ENCODE measurements around the gene LINGO1.

The LINGO1 gene

DNA sequence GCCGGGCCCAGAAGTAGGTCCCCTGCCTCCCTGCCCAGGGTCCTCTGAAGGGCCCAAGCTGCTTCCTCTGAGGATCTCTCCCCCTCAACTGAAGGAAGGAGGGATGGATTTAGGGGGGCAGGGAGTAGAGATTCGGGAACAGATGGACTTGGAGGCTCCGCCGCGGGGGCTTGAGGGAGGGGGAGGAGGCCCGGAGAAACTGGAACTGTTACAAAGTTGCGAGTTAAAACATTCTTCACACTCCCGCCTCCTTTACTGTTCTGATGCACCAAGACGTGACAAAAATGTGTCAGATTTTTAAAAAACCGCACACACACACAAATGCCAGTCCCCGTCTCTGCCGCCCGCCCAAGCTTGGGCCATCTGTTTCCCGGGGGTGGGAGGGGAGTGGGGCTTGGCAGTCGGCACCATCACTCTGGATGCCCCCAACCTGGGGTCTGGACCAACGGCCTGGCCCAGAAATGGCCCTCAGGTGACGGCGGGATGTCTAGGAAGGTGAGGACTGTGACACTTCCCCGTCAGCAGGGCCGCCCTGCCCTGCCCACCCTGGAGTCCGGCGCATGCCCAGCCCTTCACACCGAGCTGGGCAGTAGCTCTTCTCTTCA is 25.0 kb upstream of the LINGO1 start:
- no peak for DNase-seq (ENCODE audit: low read depth in 3 of 3)

- DNase-seq (ENCODE audit: low read depth in 3 of 3) = no peak
These were observed 23.6 kb upstream of the LINGO1 start for GRCh38 chr15:77656294-77656693.

DNA sequence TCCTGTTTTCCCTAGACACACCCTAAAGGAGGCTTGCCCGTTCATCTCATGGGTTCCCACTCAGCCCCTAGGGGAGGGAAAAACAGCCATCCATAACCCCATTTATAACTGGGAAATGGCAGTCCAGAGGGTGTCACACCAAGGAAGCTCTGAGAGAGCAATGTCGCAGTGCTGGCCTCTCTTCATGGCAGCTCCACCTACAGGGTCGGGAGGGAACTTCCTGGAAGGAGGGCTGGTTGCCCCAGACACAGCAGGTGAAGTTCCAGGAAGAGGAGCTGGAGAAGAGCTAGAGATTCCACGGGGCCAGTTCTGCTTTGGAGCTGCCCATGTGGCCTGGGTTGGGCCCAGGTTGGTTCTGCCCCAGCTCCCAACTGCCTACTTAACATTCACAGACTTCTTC is 22.3 kb upstream of the LINGO1 start:
- no peak for DNase-seq (ENCODE audit: low read depth in 3 of 3)

DNA sequence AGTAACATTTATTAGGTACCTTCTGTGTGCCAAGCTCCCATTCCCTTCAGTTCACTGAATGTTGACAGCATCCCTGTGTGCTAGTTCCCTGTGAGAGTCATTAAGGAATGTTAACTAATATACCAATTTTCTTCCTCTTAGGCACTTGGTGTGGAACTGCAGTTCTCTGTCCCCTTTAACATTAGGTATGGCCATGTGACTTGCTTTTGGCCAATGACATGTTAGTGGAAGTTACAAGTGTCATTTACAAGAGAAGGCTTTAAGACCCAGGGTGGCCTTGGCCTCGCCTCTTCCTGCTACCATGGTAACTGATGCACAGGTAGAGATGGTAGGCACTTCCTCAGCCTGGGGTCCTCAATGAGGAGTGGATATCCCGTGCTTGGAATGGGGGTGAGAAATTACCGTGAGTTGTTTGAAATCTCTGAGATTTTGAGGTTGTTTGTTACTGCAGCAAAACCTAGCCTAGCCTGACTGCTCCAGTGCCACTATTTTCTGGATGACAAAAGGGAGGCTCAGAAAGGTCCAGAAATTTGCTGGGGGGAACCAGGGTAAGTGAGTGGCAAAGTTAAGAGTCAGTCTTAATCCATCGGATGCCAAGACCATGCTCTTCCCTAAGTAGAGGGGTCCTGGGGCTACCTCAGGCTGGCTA is 21.2 kb upstream of the LINGO1 start:
- no peak for DNase-seq (ENCODE audit: low read depth in 3 of 3)

DNA sequence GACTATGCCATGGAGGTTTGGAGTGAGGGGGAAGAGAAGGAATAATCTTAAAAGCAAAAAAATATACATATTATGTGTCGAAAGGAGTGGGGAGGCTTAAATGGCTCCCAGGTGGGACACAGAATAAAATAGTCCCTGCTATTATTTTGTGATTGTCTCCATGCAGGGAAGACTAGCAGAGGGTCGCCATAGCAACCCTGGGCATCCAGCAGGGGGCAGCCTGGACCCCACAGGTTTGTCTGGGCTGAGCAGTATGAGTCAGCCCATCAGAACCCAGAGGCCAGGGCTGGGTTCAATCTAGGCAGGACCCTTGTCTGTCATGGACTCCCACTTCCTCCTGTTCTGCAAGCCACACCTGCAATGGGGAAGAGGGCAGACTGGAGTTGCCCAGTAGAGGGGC is 17.6 kb upstream of the LINGO1 start:
- DNase-seq (ENCODE audit: low read depth in 3 of 3) = peak in 1 of 3 experiments; percentile 7

GRCh38 chr15:77649610-77650009 is 16.9 kb upstream of the LINGO1 start:
- DNase-seq (ENCODE audit: low read depth in 3 of 3) = no peak

- no peak for DNase-seq (ENCODE audit: low read depth in 3 of 3)
These were observed 16.3 kb upstream of the LINGO1 start for GRCh38 chr15:77649017-77649416.

DNA sequence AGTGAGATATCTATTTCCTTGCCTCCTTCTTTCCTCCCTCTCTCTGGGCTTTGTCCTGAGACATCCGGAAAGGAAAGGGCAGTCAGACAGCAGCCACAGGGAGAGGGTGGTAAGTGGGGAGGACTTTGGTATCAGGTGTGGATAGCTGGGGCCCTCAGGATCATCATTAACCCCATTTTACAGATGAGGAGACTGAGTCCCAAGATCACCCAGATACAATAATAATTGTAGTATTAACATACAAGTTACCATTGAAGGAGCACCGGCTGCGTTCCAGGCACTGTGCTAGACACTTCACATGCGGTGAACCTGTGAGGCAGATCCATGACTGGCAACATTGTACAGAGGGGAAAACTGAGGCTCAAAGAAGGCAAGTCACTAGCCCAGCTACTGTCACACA is 15.2 kb upstream of the LINGO1 start:
- DNase-seq (ENCODE audit: low read depth in 3 of 3) = no peak

GRCh38 chr15:77646104-77646694 is 13.5 kb upstream of the LINGO1 start:
- no peak for DNase-seq (ENCODE audit: low read depth in 3 of 3)

- DNase-seq (ENCODE audit: low read depth in 3 of 3) = no peak
These were observed 12.9 kb upstream of the LINGO1 start for GRCh38 chr15:77645602-77646001.

GRCh38 chr15:77644543-77645247 is 12.0 kb upstream of the LINGO1 start:
- DNase-seq (ENCODE audit: low read depth in 3 of 3) = no peak

DNA sequence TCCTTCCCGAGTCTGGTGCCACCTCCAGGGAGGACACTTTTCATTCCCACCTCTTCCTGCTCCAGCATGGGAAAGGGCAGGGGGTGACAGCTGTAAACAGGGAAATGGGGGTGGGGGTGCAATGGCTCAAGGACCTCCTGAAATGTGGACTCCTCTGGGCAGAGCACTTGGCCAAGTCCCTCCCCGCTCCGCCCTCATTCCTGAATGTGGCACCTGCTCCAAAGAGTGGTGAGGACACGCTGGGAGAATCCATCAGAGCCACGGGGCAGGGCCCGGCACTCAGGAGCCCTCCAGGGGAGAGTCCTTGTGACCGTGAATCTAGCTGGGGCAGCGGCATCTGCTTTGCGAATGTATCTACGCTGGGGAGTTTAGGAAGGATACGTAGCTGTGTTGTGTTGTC is 11.1 kb upstream of the LINGO1 start:
- DNase-seq (ENCODE audit: low read depth in 3 of 3) = no peak

- no peak for DNase-seq (ENCODE audit: low read depth in 3 of 3)
These were observed 10.2 kb upstream of the LINGO1 start for GRCh38 chr15:77642793-77643430.

- DNase-seq (ENCODE audit: low read depth in 3 of 3) = no peak
These were observed 9.3 kb upstream of the LINGO1 start for GRCh38 chr15:77641999-77642398.

DNA sequence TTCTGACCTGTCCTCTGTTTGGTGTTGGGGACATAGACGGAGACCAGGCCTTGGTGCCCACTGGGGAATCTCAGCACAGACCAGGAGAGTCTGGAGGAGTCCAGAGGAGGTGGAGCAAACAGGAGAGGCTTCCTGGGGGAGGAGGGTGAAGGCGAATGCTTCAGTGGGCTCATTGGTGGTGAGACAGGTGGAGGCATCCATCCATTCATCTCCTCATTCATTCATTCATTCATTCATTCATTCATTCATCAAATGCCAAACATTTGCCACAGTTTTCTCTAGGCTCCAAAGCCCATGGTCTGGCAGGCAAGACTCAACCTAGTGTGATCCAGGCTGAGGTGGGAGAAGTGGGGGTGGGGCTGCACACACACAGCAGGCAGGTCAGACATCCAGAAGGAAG is 7.9 kb upstream of the LINGO1 start:
- DNase-seq (ENCODE audit: low read depth in 3 of 3) = no peak

- no peak for DNase-seq (ENCODE audit: low read depth in 3 of 3)
These were observed 6.7 kb upstream of the LINGO1 start for GRCh38 chr15:77639431-77639830.

DNA sequence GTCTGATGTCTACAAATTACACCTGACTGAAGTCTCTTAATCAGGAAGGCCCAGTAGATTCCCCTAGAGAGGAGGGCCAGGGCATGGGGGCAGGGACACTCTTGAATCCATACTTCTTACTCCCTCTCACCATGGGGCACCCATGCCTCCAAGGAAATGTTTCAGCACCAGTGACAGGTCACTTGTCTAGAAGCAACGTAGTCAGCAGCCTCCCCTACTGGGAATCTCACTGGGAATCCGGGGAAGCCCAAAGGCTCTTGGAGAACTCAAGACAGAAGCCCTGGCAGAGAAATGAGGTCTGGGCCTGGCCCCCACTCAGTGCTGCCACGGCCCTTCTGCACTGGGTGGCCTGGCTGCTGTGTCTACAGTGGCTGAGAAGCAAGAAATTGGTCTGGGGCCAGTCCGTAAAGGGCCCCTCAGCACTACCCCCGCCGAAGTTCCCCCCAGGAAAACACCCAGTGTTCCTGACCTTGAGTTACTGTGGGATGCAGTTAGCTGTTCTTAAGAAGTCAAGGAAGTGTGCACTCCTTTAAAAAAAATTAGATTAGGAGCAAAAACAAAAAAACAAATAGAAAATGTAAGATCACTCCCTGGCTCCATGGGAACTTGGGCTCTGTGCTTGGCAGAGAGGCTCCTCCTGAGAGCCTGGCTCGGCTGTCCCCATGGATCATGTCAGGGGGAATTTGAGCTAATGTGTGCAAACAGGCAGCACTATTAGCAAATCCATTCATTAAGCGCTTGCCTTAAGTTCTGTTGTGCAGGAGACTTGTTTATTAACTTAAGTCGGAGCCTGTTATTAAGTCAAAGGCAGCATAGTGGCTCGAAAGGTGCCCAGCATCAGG is 5.4 kb upstream of the LINGO1 start:
- DNase-seq (ENCODE audit: low read depth in 3 of 3) = no peak

GRCh38 chr15:77636209-77636608 is 3.5 kb upstream of the LINGO1 start:
- DNase-seq (ENCODE audit: low read depth in 3 of 3) = no peak

GRCh38 chr15:77634266-77634962 is 1.7 kb upstream of the LINGO1 start:
- DNase-seq (ENCODE audit: low read depth in 3 of 3) = peak; percentile 21 to 74 (median 31)

- DNase-seq (ENCODE audit: low read depth in 3 of 3) = no peak
These were observed 1.2 kb upstream of the LINGO1 start for GRCh38 chr15:77633913-77634265.
